HEK293 (cell line): ENCODE results near the gene MAML1.
A peak's percentile ranks its signal among the peaks of the same experiment; 100 is the strongest.
"Not testable (repeated sequence)": the region's sequence is repeated elsewhere in the genome, so short reads cannot be mapped to it uniquely, and the experiment has no call there.

Experiments
- CTCF ChIA-PET: fragments of 350-600 bp; formaldehyde crosslinking; extraction: SDS; loops from one replicate; lab custom pipeline; 2021; ENCODE audit warnings: antibody characterized with exemption; lab: Yijun Ruan, JAX
- POLR2A ChIA-PET: fragments of 300-600 bp; formaldehyde crosslinking; extraction: SDS; loops from one replicate; lab custom pipeline; 2020; ENCODE audit warnings: antibody characterized with exemption, inconsistent platforms; lab: Yijun Ruan, JAX
- H3K27ac ChIP-seq: fragments of 200-500 bp; sonication (Bioruptor generic); 2 replicates; pipeline ENCODE4 v1.5.1; 2014; ENCODE audit warnings: low read depth, low read length, control low read depth, inconsistent platforms; ENCODE audit errors: extremely low read depth
- H3K36me3 ChIP-seq, 2 experiments: fragments of 200-500 bp in 1 of 2; sonication (Bioruptor generic) in 1 of 2; 1 replicate in 1 of 2; 2 replicates in 1 of 2; pipeline ENCODE4 v1.5.1; 2014 to 2017; ENCODE audit warnings: inconsistent platforms in 2 of 2, low read length in 2 of 2; ENCODE audit not compliant: control insufficient read depth in 2 of 2, insufficient read depth in 1 of 2
- H3K4me1 ChIP-seq: fragments of 200-500 bp; sonication (Bioruptor generic); 2 replicates; pipeline ENCODE4 v1.5.1; 2014; ENCODE audit warnings: mild to moderate bottlenecking, low read length, inconsistent platforms; ENCODE audit not compliant: control insufficient read depth, insufficient read depth
- H3K4me3 ChIP-seq: 2 replicates; pipeline ENCODE4 v1.5.1; 2011; ENCODE audit warnings: low read depth, mild to moderate bottlenecking, control low read depth, low read length, moderate library complexity
- H3K9me3 ChIP-seq: fragments of 200-500 bp; sonication (Bioruptor generic); 2 replicates; pipeline ENCODE4 v1.5.1; 2014; ENCODE audit warnings: low read depth, low read length, inconsistent platforms; ENCODE audit not compliant: control insufficient read depth, insufficient read depth
- KLF10 ChIP-seq: fragments of 450-650 bp; IDR thresholded peaks from 2 replicates; pipeline ENCODE4 v1.5.1; 2018; ENCODE audit warnings: missing biosample characterization, mild to moderate bottlenecking, missing genetic modification characterization
- PRDM1 ChIP-seq: fragments of 450-650 bp; formaldehyde crosslinking; IDR thresholded peaks from 2 replicates; pipeline ENCODE4; 2016; ENCODE audit warnings: missing biosample characterization, missing genetic modification characterization
- SCRT2 ChIP-seq: fragments of 450-650 bp; formaldehyde crosslinking; IDR thresholded peaks from 2 replicates; pipeline ENCODE4 v1.5.1; 2016; ENCODE audit warnings: missing biosample characterization, missing genetic modification characterization
- SP2 ChIP-seq: fragments of 450-650 bp; formaldehyde crosslinking; IDR thresholded peaks from 2 replicates; pipeline ENCODE4 v1.5.1; 2016; ENCODE audit warnings: missing biosample characterization, missing genetic modification characterization
- ZBTB44 ChIP-seq: fragments of 450-650 bp; IDR thresholded peaks from 2 replicates; pipeline ENCODE4 v1.5.1; 2018; ENCODE audit warnings: missing biosample characterization, mild to moderate bottlenecking, missing genetic modification characterization
- ZNF112 ChIP-seq: fragments of 450-650 bp; formaldehyde crosslinking; IDR thresholded peaks from 2 replicates; pipeline ENCODE4 v1.5.0; 2017; ENCODE audit warnings: missing biosample characterization, missing genetic modification characterization
- ZNF132 ChIP-seq: fragments of 450-650 bp; formaldehyde crosslinking; IDR thresholded peaks from 2 replicates; pipeline ENCODE4 v1.5.1; 2017; ENCODE audit warnings: missing biosample characterization, missing genetic modification characterization, borderline replicate concordance
- ZNF366 ChIP-seq: fragments of 450-650 bp; formaldehyde crosslinking; conservative IDR thresholded peaks from 2 replicates; pipeline ENCODE4 v1.5.1; 2016; ENCODE audit warnings: missing biosample characterization, missing genetic modification characterization
- ZNF513 ChIP-seq: fragments of 450-650 bp; IDR thresholded peaks from 2 replicates; pipeline ENCODE4 v1.5.1; 2018; ENCODE audit warnings: missing biosample characterization, missing genetic modification characterization
- ZNF530 ChIP-seq: fragments of 450-650 bp; formaldehyde crosslinking; IDR thresholded peaks from 2 replicates; pipeline ENCODE4 v1.5.1; 2016; ENCODE audit warnings: low read depth, missing biosample characterization, missing genetic modification characterization
- ZNF571 ChIP-seq: fragments of 450-650 bp; formaldehyde crosslinking; IDR thresholded peaks from 2 replicates; pipeline ENCODE4 v1.5.0; 2017; ENCODE audit warnings: missing biosample characterization, missing genetic modification characterization
- ZNF580 ChIP-seq: fragments of 450-650 bp; formaldehyde crosslinking; IDR thresholded peaks from 2 replicates; pipeline ENCODE4 v1.5.1; 2016; ENCODE audit warnings: missing biosample characterization, missing genetic modification characterization
- ZNF596 ChIP-seq: fragments of 450-650 bp; IDR thresholded peaks from 2 replicates; pipeline ENCODE4 v1.5.0; 2018; ENCODE audit warnings: missing biosample characterization, mild to moderate bottlenecking, missing genetic modification characterization, moderate library complexity
- ZNF747 ChIP-seq: fragments of 450-650 bp; formaldehyde crosslinking; IDR thresholded peaks from 2 replicates; pipeline ENCODE4 v1.5.1; 2016; ENCODE audit warnings: missing biosample characterization, missing genetic modification characterization
- ZNF776 ChIP-seq: fragments of 450-650 bp; formaldehyde crosslinking; IDR thresholded peaks from 2 replicates; pipeline ENCODE4 v1.5.0; 2017; ENCODE audit warnings: missing biosample characterization, missing genetic modification characterization, borderline replicate concordance
- ZNF785 ChIP-seq: fragments of 450-650 bp; formaldehyde crosslinking; IDR thresholded peaks from 2 replicates; pipeline ENCODE4 v1.5.1; 2016; ENCODE audit warnings: missing biosample characterization, missing genetic modification characterization

MAML1 gene

GRCh38 chr5:179689212-179689611 is 43.4 kb upstream of the MAML1 start:
- not testable (repeated sequence) for H3K4me1 ChIP-seq, H3K27ac ChIP-seq, H3K4me3 ChIP-seq, H3K9me3 ChIP-seq, H3K36me3 ChIP-seq
- ChIA-PET POLR2A (interaction anchor here (0.6 to 1.5 kb wide), 2 partner anchors 12 kb away, joined by 4 to 7 read pairs; no protein-coding TSS in a partner anchor), CTCF (interaction anchor here (1.0 kb wide), 1 partner anchor 21 kb away, joined by 4 read pairs; no protein-coding TSS in a partner anchor)

- CTCF ChIA-PET, result interaction anchor here (0.6 to 1.6 kb wide), 2 partner anchors 26 to 117 kb away, joined by 3 to 6 read pairs; no protein-coding TSS in a partner anchor
- no peak overlapping the region for H3K27ac ChIP-seq
- H3K4me3 ChIP-seq, result no peak overlapping the region
- no peaks in the 10 kb centered on the region for H3K4me1 ChIP-seq
- no peaks in the 10 kb centered on the region for H3K36me3 ChIP-seq
- TF ChIP-seq ZNF366 (tag by site-specific recombination) (0 out of 2 replicates have a peak, but pooled peaks have one; percentile 44), SP2 (tag by site-specific recombination) (no peak), KLF10 (tag by site-specific recombination) (no peak), ZNF513 (tag by site-specific recombination) (peak; percentile 82), ZNF571 (no peak), ZNF580 (tag by site-specific recombination) (no peak), ZNF132 (tag by site-specific recombination) (no peak), PRDM1 (tag by site-specific recombination) (peak; percentile 92), ZNF530 (tag by site-specific recombination) (no peak), ZNF747 (tag by site-specific recombination) (no peak), ZNF776 (tag by site-specific recombination) (no peak), ZNF785 (no peak), ZNF596 (tag by site-specific recombination) (no peak)
- POLR2A ChIA-PET, result interaction anchor here (0.7 to 1.1 kb wide), 3 partner anchors 17 to 71 kb away, joined by 3 to 4 read pairs (median 4); partner anchors contain the start of genes HNRNPH1 and MAML1
- H3K9me3 ChIP-seq, result no peaks in the 10 kb centered on the region
Measured at GRCh38 chr5:179694561-179694960, 38.1 kb upstream of the MAML1 start.

- TF ChIP-seq ZBTB44 (tag by site-specific recombination) (peak; percentile 46; the same call in 1 of the 2 replicates), ZNF112 (tag by site-specific recombination) (no peak), ZNF366 (tag by site-specific recombination) (0 out of 2 replicates have a peak, but pooled peaks have one; percentile 16), PRDM1 (tag by site-specific recombination) (peak; percentile 87), SCRT2 (0 out of 2 replicates have a peak, but pooled peaks have one; percentile 24)
- TF ChIP-seq, all 188 proteins: peak for 4
- CTCF ChIA-PET, result interaction anchor here (1.1 kb wide), 1 partner anchor 15 kb away, joined by 3 read pairs; no protein-coding TSS in a partner anchor
- Histone ChIP-seq H3K4me1 (no peaks in the 10 kb centered on the region), H3K4me3 (no peak overlapping the region), H3K9me3 (no peaks in the 10 kb centered on the region), H3K36me3 (peaks cover 5 to 11% of the 10 kb centered on the region in 2 experiments; a peak in 2 of 3 replicates), H3K27ac (no peak overlapping the region)
- POLR2A ChIA-PET, result interaction anchor here (0.6 to 1.5 kb wide), 3 partner anchors 63 to 73 kb away, joined by 3 to 8 read pairs (median 3); partner anchors contain the start of gene HNRNPH1
Measured at GRCh38 chr5:179696603-179697002, 36.0 kb upstream of the MAML1 start.
